ENCODE results near the gene ANXA6.
"Not testable (repeated sequence)": the region's sequence is repeated elsewhere in the genome, so short reads cannot be mapped to it uniquely, and the experiment has no call there.

Gene ANXA6

GRCh38 chr5:151180291-151180690, 22.7 kb upstream of the ANXA6 start:
- no peak for DNase-seq (ENCODE audit: low spot score)

- DNase-seq (ENCODE audit: low spot score), result no peak
Measured at GRCh38 chr5:151179489-151179840, 21.9 kb upstream of the ANXA6 start.

GRCh38 chr5:151178777-151179488, 21.4 kb upstream of the ANXA6 start:
- DNase-seq (ENCODE audit: low spot score), result no peak

GRCh38 chr5:151178372-151178771, 20.8 kb upstream of the ANXA6 start:
- no peak for DNase-seq (ENCODE audit: low spot score)

GRCh38 chr5:151176268-151176667, 18.7 kb upstream of the ANXA6 start:
- DNase-seq (ENCODE audit: low spot score), result not testable (repeated sequence)

GRCh38 chr5:151174612-151175101, 17.1 kb upstream of the ANXA6 start:
- no peak for DNase-seq (ENCODE audit: low spot score)

- no peak for DNase-seq (ENCODE audit: low spot score)
Measured at GRCh38 chr5:151173711-151174611, 16.4 kb upstream of the ANXA6 start.

- DNase-seq (ENCODE audit: low spot score), result no peak
Measured at GRCh38 chr5:151171529-151171928, 13.9 kb upstream of the ANXA6 start.

GRCh38 chr5:151168602-151169344, 11.2 kb upstream of the ANXA6 start:
- DNase-seq (ENCODE audit: low spot score), result no peak

GRCh38 chr5:151167022-151167421, 9.4 kb upstream of the ANXA6 start:
- DNase-seq (ENCODE audit: low spot score), result no peak

GRCh38 chr5:151164687-151165392, 7.3 kb upstream of the ANXA6 start:
- DNase-seq (ENCODE audit: low spot score), result peak; percentile 82

- DNase-seq (ENCODE audit: low spot score), result no peak
Measured at GRCh38 chr5:151162776-151163175, 5.2 kb upstream of the ANXA6 start.

- no peak for DNase-seq (ENCODE audit: low spot score)
Measured at GRCh38 chr5:151159649-151160373, 2.2 kb upstream of the ANXA6 start.

- no peak for DNase-seq (ENCODE audit: low spot score)
Measured at GRCh38 chr5:151158287-151158661, 695 bp upstream of the ANXA6 start.

GRCh38 chr5:151156507-151157420, 815 bp downstream of the ANXA6 start:
- peak; percentile 20 for DNase-seq (ENCODE audit: low spot score)

GRCh38 chr5:151155775-151156506, 1.6 kb downstream of the ANXA6 start:
- DNase-seq (ENCODE audit: low spot score), result peak; percentile 15

GRCh38 chr5:151154931-151155774, 2.4 kb downstream of the ANXA6 start:
- peak; percentile 72 for DNase-seq (ENCODE audit: low spot score)

- no peak for DNase-seq (ENCODE audit: low spot score)
Measured at GRCh38 chr5:151153766-151154272, 3.8 kb downstream of the ANXA6 start.

Measured in CD4-positive, alpha-beta T cell treated with Interleukin-6 at 100 ng/mL for 8 hours (primary cell).